Stimulated activated naive CD8-positive, alpha-beta T cell treated with anti-CD3 and anti-CD28 coated beads, Interleukin-15, Interleukin-2, amounts not matched to agents 100 ng/mL and 50 ng/mL, for 24 hours (primary cell): Measurements from ENCODE around the gene OPCML.

Experiments
- H3K27ac Mint-ChIP-seq: one replicate; pipeline ENCODE4 v1.8.0; 2021; ENCODE audit warnings: mild to moderate bottlenecking, mixed read lengths
- H3K27me3 Mint-ChIP-seq: one replicate; pipeline ENCODE4 v1.8.0; 2021; ENCODE audit warnings: mixed read lengths
- H3K36me3 Mint-ChIP-seq: one replicate; pipeline ENCODE4 v1.8.0; 2021; ENCODE audit warnings: low read depth, mixed read lengths
- H3K4me1 Mint-ChIP-seq: one replicate; pipeline ENCODE4 v1.8.0; 2021; ENCODE audit warnings: low read depth, mixed read lengths
- H3K4me3 Mint-ChIP-seq: one replicate; pipeline ENCODE4 v1.8.0; 2021; ENCODE audit warnings: mild to moderate bottlenecking, mixed read lengths
- H3K9me3 Mint-ChIP-seq: one replicate; pipeline ENCODE4 v1.8.0; 2021; ENCODE audit warnings: mixed read lengths

OPCML gene

GRCh38 chr11:132770829-132771530 lies 761.3 kb downstream of the OPCML start:
- Mint-ChIP-seq H3K4me3 (no peak overlapping the region), H3K36me3 (no peaks in the 10 kb centered on the region), H3K27me3 (no peaks in the 10 kb centered on the region), H3K27ac (no peak overlapping the region), H3K9me3 (no peaks in the 10 kb centered on the region), H3K4me1 (peaks cover 4% of the 10 kb centered on the region)

GRCh38 chr11:132763503-132763902 lies 768.8 kb downstream of the OPCML start:
- H3K4me3 Mint-ChIP-seq: no peak overlapping the region
- no peaks in the 10 kb centered on the region for H3K27me3 Mint-ChIP-seq
- H3K27ac Mint-ChIP-seq: no peak overlapping the region
- H3K4me1 Mint-ChIP-seq: no peaks in the 10 kb centered on the region
- H3K9me3 Mint-ChIP-seq: peaks cover 10% of the 10 kb centered on the region
- H3K36me3 Mint-ChIP-seq: no peaks in the 10 kb centered on the region

GRCh38 chr11:132755934-132756333 lies 776.4 kb downstream of the OPCML start:
- no peaks in the 10 kb centered on the region for H3K27me3 Mint-ChIP-seq
- H3K4me3 Mint-ChIP-seq: no peak overlapping the region
- no peaks in the 10 kb centered on the region for H3K36me3 Mint-ChIP-seq
- no peaks in the 10 kb centered on the region for H3K4me1 Mint-ChIP-seq
- no peak overlapping the region for H3K27ac Mint-ChIP-seq
- H3K9me3 Mint-ChIP-seq: peaks cover 10% of the 10 kb centered on the region

GRCh38 chr11:132751516-132752250 lies 780.6 kb downstream of the OPCML start:
- Mint-ChIP-seq H3K9me3 (peaks cover under 1% of the 10 kb centered on the region), H3K27me3 (no peaks in the 10 kb centered on the region), H3K4me1 (no peaks in the 10 kb centered on the region), H3K4me3 (no peak overlapping the region), H3K27ac (no peak overlapping the region), H3K36me3 (no peaks in the 10 kb centered on the region)

- Mint-ChIP-seq H3K27ac (no peak overlapping the region), H3K27me3 (no peaks in the 10 kb centered on the region), H3K36me3 (no peaks in the 10 kb centered on the region), H3K9me3 (no peaks in the 10 kb centered on the region), H3K4me1 (no peaks in the 10 kb centered on the region), H3K4me3 (no peak overlapping the region)
Observed at GRCh38 chr11:132746305-132746704, 786.0 kb downstream of the OPCML start.

DNA sequence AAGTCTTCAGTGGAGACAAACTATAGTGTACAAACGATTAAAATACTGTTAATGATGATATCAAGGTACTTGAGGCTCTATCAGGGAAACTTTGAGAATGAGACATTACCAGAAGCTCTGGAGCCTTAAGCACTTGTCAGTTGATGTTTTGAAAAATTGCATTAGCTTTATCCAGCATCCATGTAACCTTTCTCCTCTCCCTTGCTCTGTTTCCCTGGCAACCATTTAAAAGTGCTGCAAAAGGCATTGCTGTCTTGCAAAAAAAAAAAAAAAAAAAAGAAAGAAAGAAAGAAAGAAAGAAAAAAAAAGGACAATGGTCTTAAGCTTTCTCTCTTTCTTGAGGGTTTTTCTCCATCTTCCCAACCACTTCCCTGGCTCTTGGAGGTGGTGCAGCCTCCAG lies 787.0 kb downstream of the OPCML start:
- Mint-ChIP-seq H3K27me3 (no peaks in the 10 kb centered on the region), H3K36me3 (no peaks in the 10 kb centered on the region), H3K9me3 (no peaks in the 10 kb centered on the region), H3K27ac (no peak overlapping the region), H3K4me3 (no peak overlapping the region), H3K4me1 (no peaks in the 10 kb centered on the region)

- Mint-ChIP-seq H3K4me1 (no peaks in the 10 kb centered on the region), H3K4me3 (no peak overlapping the region), H3K27ac (no peak overlapping the region), H3K9me3 (no peaks in the 10 kb centered on the region), H3K36me3 (no peaks in the 10 kb centered on the region), H3K27me3 (no peaks in the 10 kb centered on the region)
Observed at GRCh38 chr11:132744771-132745170, 787.5 kb downstream of the OPCML start.

- Mint-ChIP-seq H3K9me3 (no peaks in the 10 kb centered on the region), H3K36me3 (no peaks in the 10 kb centered on the region), H3K4me3 (no peak overlapping the region), H3K4me1 (no peaks in the 10 kb centered on the region), H3K27ac (no peak overlapping the region), H3K27me3 (no peaks in the 10 kb centered on the region)
Observed at GRCh38 chr11:132743601-132744000, 788.7 kb downstream of the OPCML start.

DNA sequence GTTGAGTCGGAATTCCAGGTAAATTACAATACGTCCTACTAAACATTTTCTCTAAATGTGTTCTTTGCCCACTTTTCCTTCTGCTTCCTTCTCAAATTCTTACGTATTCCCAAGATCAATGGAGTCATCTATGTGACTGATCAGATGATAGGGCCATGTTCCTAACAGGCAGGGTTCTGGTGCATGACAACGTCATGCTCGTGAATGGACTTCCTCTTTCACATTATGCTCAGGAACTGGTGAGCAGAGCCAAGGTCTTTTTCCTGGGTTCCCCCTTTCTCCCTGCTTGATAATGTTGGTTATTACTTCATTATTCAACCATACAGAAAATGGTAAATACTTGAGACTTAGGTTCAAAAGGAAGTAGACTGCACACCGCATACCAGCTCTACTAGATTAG lies 789.4 kb downstream of the OPCML start:
- Mint-ChIP-seq H3K36me3 (no peaks in the 10 kb centered on the region), H3K4me1 (no peaks in the 10 kb centered on the region), H3K4me3 (no peak overlapping the region), H3K9me3 (no peaks in the 10 kb centered on the region), H3K27ac (no peak overlapping the region), H3K27me3 (no peaks in the 10 kb centered on the region)

- H3K27me3 Mint-ChIP-seq: no peaks in the 10 kb centered on the region
- H3K27ac Mint-ChIP-seq: no peak overlapping the region
- no peak overlapping the region for H3K4me3 Mint-ChIP-seq
- H3K36me3 Mint-ChIP-seq: no peaks in the 10 kb centered on the region
- no peaks in the 10 kb centered on the region for H3K9me3 Mint-ChIP-seq
- peaks cover 5% of the 10 kb centered on the region for H3K4me1 Mint-ChIP-seq
Observed at GRCh38 chr11:132734217-132734616, 798.1 kb downstream of the OPCML start.

DNA sequence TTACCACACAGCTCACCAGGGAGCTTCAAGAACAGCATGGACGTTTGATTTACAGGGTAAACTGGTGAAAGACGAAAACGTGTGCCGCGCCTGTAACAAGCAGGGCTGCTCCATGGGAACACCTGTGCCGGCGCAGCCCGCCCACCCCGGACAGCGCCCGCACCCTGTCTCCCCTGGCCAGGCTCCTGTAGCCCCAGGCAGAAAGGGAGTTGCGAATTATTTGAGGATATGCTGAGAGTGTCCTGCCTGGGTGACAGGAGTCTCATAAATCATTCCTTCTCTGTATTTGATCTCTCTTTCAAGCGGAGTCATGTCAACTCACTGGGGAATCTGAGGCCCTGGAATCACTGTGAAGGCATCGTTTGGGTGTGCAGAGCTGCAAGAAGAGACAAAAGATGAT lies 804.3 kb downstream of the OPCML start:
- H3K27me3 Mint-ChIP-seq: no peaks in the 10 kb centered on the region

DNA sequence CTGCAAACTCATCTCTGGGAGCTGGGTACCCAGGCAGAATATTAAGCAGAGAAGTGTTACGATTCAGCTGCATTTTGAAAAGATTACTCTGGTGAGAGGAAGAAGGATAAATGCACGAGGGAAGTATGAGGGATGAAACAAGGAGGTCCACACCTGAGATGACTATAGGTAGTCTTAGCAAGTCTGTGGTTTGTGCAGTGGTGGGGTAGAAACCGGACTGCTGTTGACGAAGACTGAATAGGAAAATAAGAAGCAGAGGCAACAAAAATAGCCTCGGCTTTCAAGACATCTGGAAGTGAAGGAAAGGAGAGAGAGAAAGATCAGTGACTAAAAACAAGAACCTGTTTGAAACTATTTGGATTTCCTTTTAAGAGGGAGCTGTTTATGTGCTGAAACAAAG lies 810.8 kb downstream of the OPCML start:
- Mint-ChIP-seq H3K27ac (no peak overlapping the region), H3K36me3 (no peaks in the 10 kb centered on the region), H3K4me1 (peaks cover 25% of the 10 kb centered on the region), H3K27me3 (no peaks in the 10 kb centered on the region), H3K9me3 (peaks cover 7% of the 10 kb centered on the region), H3K4me3 (no peak overlapping the region)

More for the DNA sequence above, 804.3 kb downstream of the OPCML start:
- Mint-ChIP-seq H3K36me3 (no peaks in the 10 kb centered on the region), H3K27ac (no peak overlapping the region), H3K9me3 (peaks cover 11% of the 10 kb centered on the region), H3K4me1 (no peaks in the 10 kb centered on the region), H3K4me3 (no peak overlapping the region)

DNA sequence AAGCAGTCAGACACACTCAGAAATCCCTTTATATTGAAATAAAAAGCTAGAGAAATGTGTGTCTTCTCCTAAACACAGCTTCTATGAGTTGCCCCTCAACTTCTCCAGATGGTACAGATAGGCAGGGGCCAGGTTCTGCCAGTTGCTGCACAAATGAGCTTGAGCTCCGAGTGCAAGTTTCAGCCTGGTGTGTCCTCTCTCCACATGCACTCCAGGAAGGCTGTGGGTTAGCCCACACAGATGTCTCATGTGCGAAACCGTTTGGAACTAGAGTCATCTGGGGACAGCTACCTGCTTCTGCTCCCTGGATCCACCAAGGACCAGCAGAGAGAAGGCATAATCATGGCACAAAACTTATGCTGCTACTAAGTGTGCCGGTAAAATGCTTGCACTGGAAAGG lies 812.6 kb downstream of the OPCML start:
- Mint-ChIP-seq H3K4me1 (peaks cover 25% of the 10 kb centered on the region), H3K27ac (no peak overlapping the region), H3K36me3 (no peaks in the 10 kb centered on the region), H3K27me3 (no peaks in the 10 kb centered on the region), H3K4me3 (no peak overlapping the region), H3K9me3 (no peaks in the 10 kb centered on the region)

DNA sequence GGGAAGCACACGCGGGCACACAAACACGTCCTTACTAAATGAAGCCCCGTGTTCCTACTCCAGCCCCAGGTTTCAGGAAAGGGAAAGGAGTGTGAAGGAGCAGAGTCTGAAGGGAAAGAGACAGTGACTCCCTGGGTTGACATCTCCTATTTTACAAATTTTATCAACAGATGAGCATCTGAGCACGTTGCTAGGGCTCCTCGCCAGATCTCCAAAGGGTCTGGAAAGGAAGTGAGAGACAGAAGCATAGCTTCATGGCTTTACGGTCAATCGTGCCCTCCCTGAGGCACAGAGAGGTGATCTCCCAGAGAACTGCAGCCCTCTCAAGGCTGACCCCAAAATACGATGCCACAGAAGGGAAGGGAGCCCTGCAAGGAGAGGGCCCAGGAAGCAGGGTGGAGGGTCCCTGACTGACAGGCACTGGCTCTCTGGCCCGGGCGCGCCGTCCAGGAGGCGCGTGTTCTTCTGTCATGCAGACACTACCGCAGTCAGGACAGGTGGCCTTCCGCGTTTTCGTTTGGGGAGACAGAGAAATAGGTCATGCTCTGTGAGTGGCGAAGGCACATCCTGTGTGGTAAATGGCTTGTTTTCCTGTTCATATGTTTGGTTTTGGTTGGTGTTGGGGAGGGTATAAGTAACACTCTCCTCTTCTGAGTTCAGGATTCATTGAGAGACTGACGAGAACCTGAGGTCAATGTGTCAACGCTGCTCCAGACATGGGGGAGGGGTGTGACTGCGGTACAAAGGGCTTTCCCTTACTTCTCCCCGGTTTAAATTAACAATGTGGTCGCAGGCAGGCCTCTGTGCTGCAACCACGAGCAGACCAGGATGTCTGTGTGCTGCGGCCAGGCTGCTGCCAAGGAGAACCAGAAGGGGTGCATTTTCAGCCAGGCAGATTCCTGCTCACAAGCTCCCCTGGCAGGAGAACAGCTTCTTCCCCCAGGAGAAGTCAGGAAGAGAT lies 813.3 kb downstream of the OPCML start:
- no peaks in the 10 kb centered on the region for H3K36me3 Mint-ChIP-seq
- peak overlapping the region; percentile 48 for H3K4me3 Mint-ChIP-seq
- no peaks in the 10 kb centered on the region for H3K9me3 Mint-ChIP-seq
- H3K4me1 Mint-ChIP-seq: peaks cover 25% of the 10 kb centered on the region
- peak overlapping the region; percentile 23 for H3K27ac Mint-ChIP-seq
- no peaks in the 10 kb centered on the region for H3K27me3 Mint-ChIP-seq

- no peaks in the 10 kb centered on the region for H3K36me3 Mint-ChIP-seq
- H3K27ac Mint-ChIP-seq: no peak overlapping the region
Observed at GRCh38 chr11:132717824-132718223, 814.5 kb downstream of the OPCML start.

More at GRCh38 chr11:132717824-132718223, 814.5 kb downstream of the OPCML start:
- Mint-ChIP-seq H3K4me3 (peak overlapping the region; percentile 10), H3K4me1 (peaks cover 25% of the 10 kb centered on the region), H3K27me3 (no peaks in the 10 kb centered on the region), H3K9me3 (no peaks in the 10 kb centered on the region)
